ENCODE data around the gene PON2. TPM values are rescaled to one million over a fixed set of nuclear protein-coding genes. Genes with fewer than 3 reads are reported as not detected.
A peak's percentile ranks its signal among the peaks of the same experiment; 100 is the strongest.

Gene PON2
- total RNA-seq, 1 donor from 2014 or later, result 208 TPM

DNA sequence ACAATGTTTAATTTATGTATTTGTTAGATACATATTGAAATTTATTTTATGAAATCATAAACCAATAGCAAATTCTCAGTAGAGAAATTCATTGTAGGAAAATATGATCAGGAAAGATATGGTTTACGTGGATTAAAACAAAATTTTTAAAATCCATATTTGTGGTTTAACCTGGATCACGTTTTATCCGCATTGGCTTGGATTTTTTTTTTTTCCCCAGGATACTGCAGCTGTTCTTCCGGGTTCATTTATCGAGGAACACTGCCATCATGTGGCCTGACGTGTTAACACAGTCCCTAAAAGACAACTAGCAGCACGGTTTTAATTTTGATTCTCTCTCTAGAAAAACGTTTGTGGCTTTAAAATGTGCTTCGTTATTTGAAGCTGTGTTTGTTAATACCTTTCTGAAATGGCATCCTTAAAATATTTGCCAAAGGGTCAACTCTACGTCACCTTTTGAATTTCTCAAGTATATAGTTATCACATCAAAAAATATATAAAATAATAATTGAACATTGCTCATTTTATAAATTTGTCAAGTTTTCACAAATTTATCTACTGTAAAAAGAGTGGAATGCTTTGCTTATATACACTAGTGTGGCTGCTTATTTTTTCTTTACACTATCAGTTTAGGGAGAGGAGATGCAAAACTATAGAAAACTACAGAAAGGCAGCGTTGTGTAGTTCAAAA, 42.2 kb upstream of the PON2 start:
- no peak for DNase-seq (ENCODE audit: low read depth)
- no peak overlapping the region for H3K4me3 ChIP-seq (ENCODE audit: low read depth, low read length)
- peak; percentile 85 for TF ChIP-seq CTCF (conservative IDR thresholded peaks at IDR 0.05; ENCODE audit: low read depth, low read length)

DNA sequence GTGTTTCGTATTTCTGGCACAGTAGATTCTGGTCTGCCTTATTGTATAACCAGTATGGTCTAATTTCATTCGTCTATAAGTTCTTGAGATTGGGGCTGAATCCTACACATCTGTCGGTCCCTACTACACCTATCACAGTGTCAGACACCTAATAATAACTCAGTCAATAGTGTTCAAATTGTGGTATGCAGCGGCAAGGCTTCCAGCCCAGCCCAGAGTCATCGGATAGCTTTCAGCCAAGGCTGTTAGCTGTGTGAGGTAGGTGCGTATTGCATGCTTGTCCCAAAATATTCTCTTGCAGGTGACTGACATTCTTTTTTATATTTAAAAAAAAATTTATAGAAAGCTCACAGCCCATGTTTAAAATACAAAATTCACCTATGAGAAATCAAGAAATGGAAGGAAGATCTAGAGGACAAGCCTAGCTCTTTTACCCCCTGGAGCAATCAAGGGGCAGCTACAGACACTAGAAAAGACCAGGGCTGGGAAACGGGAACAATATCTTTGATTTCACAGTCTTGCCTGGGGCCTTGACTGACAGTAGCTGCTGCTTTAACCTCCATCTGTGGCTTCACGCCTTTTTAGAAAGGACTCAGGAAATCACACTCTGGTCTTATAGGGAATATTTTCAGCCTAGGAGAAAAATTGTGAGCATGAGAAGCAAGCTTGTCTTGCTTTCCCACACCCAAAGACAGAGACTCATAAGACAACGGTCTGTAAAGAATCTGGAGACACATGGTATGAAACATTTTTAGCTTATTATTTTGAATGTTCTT, 41.4 kb upstream of the PON2 start:
- no peak for DNase-seq (ENCODE audit: low read depth)
- H3K4me3 ChIP-seq (ENCODE audit: low read depth, low read length), result no peak overlapping the region
- no peak for TF ChIP-seq CTCF (conservative IDR thresholded peaks at IDR 0.05; ENCODE audit: low read depth, low read length)

- no peak for DNase-seq (ENCODE audit: low read depth)
- no peak overlapping the region for H3K4me3 ChIP-seq (ENCODE audit: low read depth, low read length)
- no peak for TF ChIP-seq CTCF (conservative IDR thresholded peaks at IDR 0.05; ENCODE audit: low read depth, low read length)
Measured at GRCh38 chr7:95473276-95473985, 38.6 kb upstream of the PON2 start.

GRCh38 chr7:95472581-95473161, 37.8 kb upstream of the PON2 start:
- DNase-seq (ENCODE audit: low read depth), result peak; percentile 58
- TF ChIP-seq CTCF (conservative IDR thresholded peaks at IDR 0.05; ENCODE audit: low read depth, low read length), result no peak
- peak overlapping the region; percentile 15 for H3K4me3 ChIP-seq (ENCODE audit: low read depth, low read length)

GRCh38 chr7:95471071-95471470, 36.2 kb upstream of the PON2 start:
- TF ChIP-seq CTCF (conservative IDR thresholded peaks at IDR 0.05; ENCODE audit: low read depth, low read length), result no peak
- DNase-seq (ENCODE audit: low read depth), result no peak
- H3K4me3 ChIP-seq (ENCODE audit: low read depth, low read length), result no peak overlapping the region

DNA sequence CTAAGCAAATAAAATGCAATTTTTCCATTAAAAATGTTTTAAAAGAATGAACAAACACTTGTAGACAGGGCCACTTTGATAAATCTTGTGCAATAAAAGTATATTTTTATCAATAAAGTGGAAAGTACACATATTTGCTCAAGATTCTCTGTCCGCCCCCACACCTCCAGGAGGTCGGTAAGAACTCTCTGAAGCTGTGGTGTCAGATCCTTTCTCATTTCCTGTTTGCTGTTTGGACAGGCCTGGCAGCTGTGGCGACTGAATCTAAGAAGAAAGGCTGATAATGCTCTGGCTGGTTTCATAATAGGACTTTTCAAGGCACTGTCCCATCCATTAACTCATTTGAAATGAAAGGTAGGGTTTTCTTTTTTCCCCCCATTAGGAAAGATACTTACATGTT, 35.6 kb upstream of the PON2 start:
- no peak for TF ChIP-seq CTCF (conservative IDR thresholded peaks at IDR 0.05; ENCODE audit: low read depth, low read length)
- DNase-seq (ENCODE audit: low read depth), result peak; percentile 18
- no peak overlapping the region for H3K4me3 ChIP-seq (ENCODE audit: low read depth, low read length)

Measured in epithelial cell of proximal tubule (primary cell).